Ascending aorta (tissue), 2 donors: ENCODE results near the gene CCDC195. TPM values are rescaled to one million over a fixed set of nuclear protein-coding genes. Genes with fewer than 3 reads are reported as not detected.

Source experiments
- DNase-seq, 2 donors: peaks; one replicate each; pipeline ENCODE4 v3.0.0-alpha.2; 2019; ENCODE audit warnings: low spot score in 2 of 2
- H3K27ac ChIP-seq, 2 donors: fragments of 200-600 bp; sonication (generic); one replicate each; pipeline ENCODE4 v1.5.1; 2016 to 2017; ENCODE audit warnings: mild to moderate bottlenecking in 1 of 2
- H3K27me3 ChIP-seq: fragments of 200-600 bp; sonication (generic); one replicate; pipeline ENCODE4 v1.5.1; 2017
- H3K36me3 ChIP-seq, 2 donors: fragments of 200-600 bp; sonication (generic); one replicate each; pipeline ENCODE4 v1.5.1; 2016
- H3K4me1 ChIP-seq, 2 donors: fragments of 200-600 bp; sonication (generic); one replicate each; pipeline ENCODE4 v1.5.1; 2016 to 2017; ENCODE audit warnings: mild to moderate bottlenecking in 1 of 2
- H3K4me3 ChIP-seq, 2 donors: fragments of 200-600 bp; sonication (generic); one replicate each; pipeline ENCODE4 v1.5.1; 2016 to 2017; ENCODE audit warnings: mild to moderate bottlenecking in 1 of 2
- H3K9me3 ChIP-seq, 2 donors: fragments of 200-600 bp; sonication (generic); one replicate each; pipeline ENCODE4 v1.5.1; 2016
- intact Hi-C: fragments of 100-400 bp; cut with DNase I; formaldehyde crosslinking; loops from one replicate; pipeline ENCODE4 v1.15.1; 2023
- total RNA-seq: library from RNA; depleted of rRNA; stranded (reverse); fragments of >200 nt; gene quantifications from one replicate; pipeline ENCODE4 v1.1.0, GENCODE V29; 2016
- TF ChIP-seq, protein P1 (sequence below), 3 experiments: fragments of 200-600 bp in 2 of 3; fragments of 450-650 bp in 1 of 3; sonication (generic) in 2 of 3; IDR thresholded peaks; one replicate each; pipeline ENCODE4 v1.5.1; 2016 to 2019; ENCODE audit warnings: antibody characterized with exemption in 3 of 3, mild to moderate bottlenecking in 1 of 3, moderate library complexity in 1 of 3

CCDC195 gene
- total RNA-seq, 1 donor from 2014 or later, result not detected

DNA sequence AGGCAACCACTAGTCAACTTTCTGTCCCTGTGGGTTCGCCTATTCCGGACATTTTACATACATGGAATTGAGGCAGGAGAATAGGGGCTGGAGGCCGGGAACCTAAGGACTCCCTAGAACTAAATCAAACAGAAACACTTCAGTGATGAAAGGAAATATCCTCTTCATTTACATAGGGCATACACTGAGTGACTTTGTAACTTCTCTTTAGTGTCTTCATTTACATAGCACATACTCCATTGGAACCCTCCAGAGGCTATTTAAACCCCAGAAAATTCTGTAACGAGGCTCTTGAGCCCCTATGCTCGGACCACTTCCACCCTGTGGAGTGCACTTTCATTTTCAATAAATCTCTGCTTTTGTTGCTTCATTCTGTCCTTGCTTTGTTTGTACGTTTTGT lies 56.5 kb downstream of the CCDC195 start:
- intact Hi-C loops, result no loop called here
- H3K4me1 ChIP-seq, result no peaks in the 10 kb centered on the region
- H3K27ac ChIP-seq, result no peak overlapping the region
- no peaks in the 10 kb centered on the region for H3K36me3 ChIP-seq
- H3K4me3 ChIP-seq, result no peak overlapping the region
- no peaks in the 10 kb centered on the region for H3K9me3 ChIP-seq
- no peak for DNase-seq
- H3K27me3 ChIP-seq, result no peaks in the 10 kb centered on the region
- TF ChIP-seq, protein P1, sequence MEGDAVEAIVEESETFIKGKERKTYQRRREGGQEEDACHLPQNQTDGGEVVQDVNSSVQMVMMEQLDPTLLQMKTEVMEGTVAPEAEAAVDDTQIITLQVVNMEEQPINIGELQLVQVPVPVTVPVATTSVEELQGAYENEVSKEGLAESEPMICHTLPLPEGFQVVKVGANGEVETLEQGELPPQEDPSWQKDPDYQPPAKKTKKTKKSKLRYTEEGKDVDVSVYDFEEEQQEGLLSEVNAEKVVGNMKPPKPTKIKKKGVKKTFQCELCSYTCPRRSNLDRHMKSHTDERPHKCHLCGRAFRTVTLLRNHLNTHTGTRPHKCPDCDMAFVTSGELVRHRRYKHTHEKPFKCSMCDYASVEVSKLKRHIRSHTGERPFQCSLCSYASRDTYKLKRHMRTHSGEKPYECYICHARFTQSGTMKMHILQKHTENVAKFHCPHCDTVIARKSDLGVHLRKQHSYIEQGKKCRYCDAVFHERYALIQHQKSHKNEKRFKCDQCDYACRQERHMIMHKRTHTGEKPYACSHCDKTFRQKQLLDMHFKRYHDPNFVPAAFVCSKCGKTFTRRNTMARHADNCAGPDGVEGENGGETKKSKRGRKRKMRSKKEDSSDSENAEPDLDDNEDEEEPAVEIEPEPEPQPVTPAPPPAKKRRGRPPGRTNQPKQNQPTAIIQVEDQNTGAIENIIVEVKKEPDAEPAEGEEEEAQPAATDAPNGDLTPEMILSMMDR (IDR thresholded peaks at IDR 0.05), result no peak

DNA sequence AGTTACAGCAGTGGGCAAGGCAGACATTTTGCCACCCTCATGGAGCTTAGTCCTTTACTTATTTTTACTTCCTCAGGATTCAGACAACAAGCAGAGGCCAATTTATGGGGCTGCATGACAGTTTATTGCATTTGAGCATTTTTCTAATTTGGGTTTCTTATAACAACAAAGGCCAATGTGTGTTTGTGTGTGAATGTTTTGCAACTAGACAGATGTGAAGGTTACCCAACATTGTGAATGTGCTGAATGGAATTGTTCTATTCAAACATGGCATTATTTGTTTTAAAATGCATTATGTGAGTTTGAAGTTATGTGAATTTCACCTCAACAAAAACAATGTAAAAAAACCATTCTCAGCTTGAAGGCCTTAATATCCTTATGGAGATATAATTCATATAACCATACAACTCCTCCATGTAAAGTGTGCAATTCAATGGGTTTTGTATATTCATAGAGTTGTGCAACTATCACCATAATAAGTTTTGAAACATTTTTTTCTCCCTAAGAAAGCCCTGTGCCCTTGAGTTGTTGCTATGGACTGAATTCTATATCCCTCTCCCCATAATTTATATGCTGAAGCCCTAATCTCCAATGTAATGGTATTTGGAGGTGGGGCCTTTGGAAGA lies 57.3 kb downstream of the CCDC195 start:
- TF ChIP-seq, protein P1 (IDR thresholded peaks at IDR 0.05), result no peak
- no peak overlapping the region for H3K4me3 ChIP-seq
- H3K9me3 ChIP-seq, result no peaks in the 10 kb centered on the region
- no peaks in the 10 kb centered on the region for H3K4me1 ChIP-seq
- H3K36me3 ChIP-seq, result no peaks in the 10 kb centered on the region
- H3K27me3 ChIP-seq, result no peaks in the 10 kb centered on the region
- intact Hi-C loops, result no loop called here
- H3K27ac ChIP-seq, result no peak overlapping the region
- no peak for DNase-seq

DNA sequence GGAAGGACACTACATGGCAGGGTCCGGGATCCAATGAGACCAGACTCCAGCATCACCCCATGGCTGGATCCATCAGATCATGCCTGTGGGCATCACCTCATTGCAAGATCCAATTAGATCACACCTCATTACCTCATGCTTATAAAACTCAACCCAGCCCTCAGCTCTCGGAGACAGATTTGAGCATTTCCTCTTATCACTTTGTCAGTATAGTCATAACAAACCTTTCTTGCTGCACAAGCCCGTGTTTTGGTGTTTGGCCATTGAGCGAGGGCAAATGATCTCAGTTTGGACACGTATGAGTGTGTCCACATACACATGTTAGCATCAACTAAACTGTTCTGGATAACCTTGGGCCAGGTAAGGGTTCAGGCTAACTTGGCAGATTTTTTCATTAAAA lies 58.8 kb downstream of the CCDC195 start:
- Histone ChIP-seq H3K36me3 (no peaks in the 10 kb centered on the region), H3K4me3 (no peak overlapping the region), H3K27ac (no peak overlapping the region), H3K4me1 (no peaks in the 10 kb centered on the region), H3K27me3 (no peaks in the 10 kb centered on the region), H3K9me3 (no peaks in the 10 kb centered on the region)
- no peak for DNase-seq
- TF ChIP-seq, protein P1 (IDR thresholded peaks at IDR 0.05), result no peak
- intact Hi-C loops, result no loop called here

DNA sequence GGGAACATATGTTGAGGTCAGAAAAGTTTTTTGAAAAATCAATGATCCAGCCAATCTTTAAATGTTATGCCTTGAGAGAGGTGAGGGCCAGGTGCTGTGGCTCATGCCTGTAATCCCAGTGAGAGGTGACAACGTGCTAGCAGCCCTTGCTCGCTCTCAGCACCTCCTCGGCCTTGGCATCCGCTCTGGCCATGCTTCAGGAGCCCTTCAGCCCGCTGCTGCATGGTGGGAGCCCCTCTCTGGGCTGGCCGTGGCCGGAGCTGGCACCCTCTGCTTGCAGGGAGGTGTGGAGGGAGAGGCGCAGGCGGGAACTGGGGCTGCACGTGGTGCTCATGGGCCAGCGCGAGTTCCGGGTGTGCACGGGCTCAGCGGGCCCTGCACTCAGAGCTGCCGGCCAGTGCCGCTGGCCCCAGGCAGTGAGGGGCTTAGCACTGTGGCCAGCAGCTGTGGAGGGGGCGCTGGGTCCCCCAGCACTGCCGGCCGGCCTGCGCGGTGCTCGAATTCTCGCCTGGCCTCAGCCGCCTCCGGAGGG lies 61.1 kb downstream of the CCDC195 start:
- DNase-seq, result no peak
- no peaks in the 10 kb centered on the region for H3K36me3 ChIP-seq
- no peaks in the 10 kb centered on the region for H3K4me1 ChIP-seq
- no peaks in the 10 kb centered on the region for H3K27me3 ChIP-seq
- no peaks in the 10 kb centered on the region for H3K9me3 ChIP-seq
- intact Hi-C loops, result no loop called here
- no peak overlapping the region for H3K4me3 ChIP-seq
- TF ChIP-seq, protein P1 (IDR thresholded peaks at IDR 0.05), result no peak
- no peak overlapping the region for H3K27ac ChIP-seq

Other genes with a start within 250 kb of the CCDC195 start
- gene CUL3, start 131.0 kb downstream of the CCDC195 start, total RNA-seq, result 16.1 TPM